ENCODE measurements around the gene TNRC6A.
A peak's percentile ranks its signal among the peaks of the same experiment; 100 is the strongest.
"Not testable (repeated sequence)": the region's sequence is repeated elsewhere in the genome, so short reads cannot be mapped to it uniquely, and the experiment has no call there.

Gene TNRC6A

GRCh38 chr16:24729243-24729950, at the start of gene TNRC6A:
Gene TNRC6A (plus strand): TSS chr16:24729651. CDS start chr16:24729842, 191 bp downstream.
- DNase-seq, result peak; percentile 48 to 94 (median 83)

GRCh38 chr16:24681793-24682192, 47.7 kb upstream of the TNRC6A start:
- no peak for DNase-seq

GRCh38 chr16:24683250-24683649, 46.2 kb upstream of the TNRC6A start:
- DNase-seq, result no peak

- DNase-seq, result no peak
Observed at GRCh38 chr16:24683847-24684493, 45.5 kb upstream of the TNRC6A start.

GRCh38 chr16:24685539-24686432, 43.7 kb upstream of the TNRC6A start:
- peak in 11 of 14 donors; percentile 5 to 92 (median 42) for DNase-seq

- DNase-seq, result no peak
Observed at GRCh38 chr16:24686678-24687077, 42.8 kb upstream of the TNRC6A start.

- DNase-seq, result no peak
Observed at GRCh38 chr16:24688359-24688758, 41.1 kb upstream of the TNRC6A start.

GRCh38 chr16:24689128-24689527, 40.3 kb upstream of the TNRC6A start:
- DNase-seq, result peak in 2 of 14 donors; percentile 2 to 67

GRCh38 chr16:24692854-24693253, 36.6 kb upstream of the TNRC6A start:
- DNase-seq, result no peak

GRCh38 chr16:24694931-24695330, 34.5 kb upstream of the TNRC6A start:
- DNase-seq, result no peak

GRCh38 chr16:24696699-24697098, 32.8 kb upstream of the TNRC6A start:
- no peak for DNase-seq

- DNase-seq, result no peak
Observed at GRCh38 chr16:24698308-24698707, 31.1 kb upstream of the TNRC6A start.

- no peak for DNase-seq
Observed at GRCh38 chr16:24699151-24699723, 30.2 kb upstream of the TNRC6A start.

GRCh38 chr16:24700549-24701392, 28.7 kb upstream of the TNRC6A start:
- DNase-seq, result peak in 10 of 14 donors; percentile 13 to 61 (median 28)

GRCh38 chr16:24701521-24701951, 27.9 kb upstream of the TNRC6A start:
- DNase-seq, result no peak

GRCh38 chr16:24707760-24708159, 21.7 kb upstream of the TNRC6A start:
- not testable (repeated sequence) for DNase-seq

GRCh38 chr16:24713379-24713778, 16.1 kb upstream of the TNRC6A start:
- DNase-seq, result no peak

- DNase-seq, result no peak
Observed at GRCh38 chr16:24717411-24717810, 12.0 kb upstream of the TNRC6A start.

GRCh38 chr16:24718967-24719521, 10.4 kb upstream of the TNRC6A start:
- DNase-seq, result no peak

GRCh38 chr16:24721830-24722238, 7.6 kb upstream of the TNRC6A start:
- no peak for DNase-seq

GRCh38 chr16:24723663-24724062, 5.8 kb upstream of the TNRC6A start:
- no peak for DNase-seq

Measured in C1 segment of cervical spinal cord (tissue), 14 donors.